A673 (cell line): ENCODE results near the gene CCDC33. TPM values are rescaled to one million over a fixed set of nuclear protein-coding genes. Genes with fewer than 3 reads are reported as not detected.
A peak's percentile ranks its signal among the peaks of the same experiment; 100 is the strongest.

Source experiments
- BruUV-seq: library from RNA; stranded (reverse); fragments of 400-500 nt; replicated peaks from 2 replicates; lab custom pipeline; 2021; lab: Mats Ljungman, UMichigan
- CTCF ChIA-PET: fragments of 300-600 bp; sonication (Branson Sonifier 250); formaldehyde crosslinking; loops from one replicate; lab custom pipeline; 2022; ENCODE audit warnings: antibody characterized with exemption; lab: Charles Lee
- POLR2A ChIA-PET: fragments of 300-600 bp; sonication (Branson Sonifier 250); formaldehyde crosslinking; loops from one replicate; lab custom pipeline; 2022; ENCODE audit warnings: antibody characterized with exemption; ENCODE audit not compliant: low non-redundant PET; lab: Charles Lee
- DNase-seq: peaks from one replicate; pipeline ENCODE4 v3.0.0-alpha.2; 2015; ENCODE audit warnings: low spot score
- H3K27ac ChIP-seq: fragments of 200-600 bp; sonication (generic); 2 replicates; pipeline ENCODE4 v1.5.1; 2016; ENCODE audit warnings: mixed run types, low read depth, mild to moderate bottlenecking, mixed read lengths, antibody characterized with exemption, low read length; ENCODE audit not compliant: poor library complexity, severe bottlenecking
- H3K27me3 ChIP-seq: fragments of 200-600 bp; sonication (generic); replicated peaks from 2 replicates; pipeline ENCODE4 v1.6.1; 2017; ENCODE audit warnings: mixed run types, low read depth, mild to moderate bottlenecking, mixed read lengths, antibody characterized with exemption, low read length; ENCODE audit not compliant: insufficient read depth, poor library complexity
- H3K36me3 ChIP-seq: fragments of 200-600 bp; sonication (generic); 2 replicates; pipeline ENCODE4 v1.6.1; 2016; ENCODE audit warnings: mixed run types, mild to moderate bottlenecking, mixed read lengths, antibody characterized with exemption, low read length; ENCODE audit not compliant: insufficient read depth, poor library complexity, severe bottlenecking
- H3K4me1 ChIP-seq: fragments of 200-600 bp; sonication (generic); 2 replicates; pipeline ENCODE4 v1.6.1; 2017; ENCODE audit warnings: mixed run types, mild to moderate bottlenecking, mixed read lengths, antibody characterized with exemption, low read length; ENCODE audit not compliant: insufficient read depth, poor library complexity, severe bottlenecking
- H3K4me3 ChIP-seq: fragments of 200-600 bp; sonication (generic); 2 replicates; pipeline ENCODE4 v1.5.1; 2016; ENCODE audit warnings: low read depth, mixed run types, mild to moderate bottlenecking, mixed read lengths, low read length; ENCODE audit not compliant: poor library complexity, severe bottlenecking
- H3K9me3 ChIP-seq: fragments of 200-600 bp; sonication (generic); 2 replicates; pipeline ENCODE4 v1.6.1; 2016; ENCODE audit warnings: mixed run types, low read depth, mild to moderate bottlenecking, mixed read lengths, antibody characterized with exemption, low read length; ENCODE audit not compliant: poor library complexity, severe bottlenecking
- EZH2 ChIP-seq: fragments of 200-600 bp; sonication (generic); IDR thresholded peaks from 2 replicates; pipeline ENCODE4 v1.6.1; 2017; ENCODE audit warnings: borderline replicate concordance, low read depth, mild to moderate bottlenecking, mixed read lengths, antibody characterized with exemption, low read length; ENCODE audit not compliant: poor library complexity, severe bottlenecking
- intact Hi-C: fragments of 100-400 bp; cut with micrococcal nuclease; formaldehyde crosslinking; loops from one replicate; pipeline ENCODE4 v1.10.0; 2022; ENCODE audit not compliant: unreplicated experiment
- total RNA-seq: library from RNA; stranded (reverse); gene quantifications from 2 replicates; pipeline ENCODE4 v1.2.3, GENCODE V29; 2021
- TF ChIP-seq, protein P1 (sequence below): fragments of 300-800, 200-600 bp; sonication (generic); conservative IDR thresholded peaks from 2 replicates; pipeline ENCODE4 v1.5.1; 2017; ENCODE audit warnings: low read depth, mild to moderate bottlenecking, antibody characterized with exemption, low read length, moderate library complexity, mixed read lengths

The CCDC33 gene
- total RNA-seq, 1 experiment from 2014 or later, result not detected

DNA sequence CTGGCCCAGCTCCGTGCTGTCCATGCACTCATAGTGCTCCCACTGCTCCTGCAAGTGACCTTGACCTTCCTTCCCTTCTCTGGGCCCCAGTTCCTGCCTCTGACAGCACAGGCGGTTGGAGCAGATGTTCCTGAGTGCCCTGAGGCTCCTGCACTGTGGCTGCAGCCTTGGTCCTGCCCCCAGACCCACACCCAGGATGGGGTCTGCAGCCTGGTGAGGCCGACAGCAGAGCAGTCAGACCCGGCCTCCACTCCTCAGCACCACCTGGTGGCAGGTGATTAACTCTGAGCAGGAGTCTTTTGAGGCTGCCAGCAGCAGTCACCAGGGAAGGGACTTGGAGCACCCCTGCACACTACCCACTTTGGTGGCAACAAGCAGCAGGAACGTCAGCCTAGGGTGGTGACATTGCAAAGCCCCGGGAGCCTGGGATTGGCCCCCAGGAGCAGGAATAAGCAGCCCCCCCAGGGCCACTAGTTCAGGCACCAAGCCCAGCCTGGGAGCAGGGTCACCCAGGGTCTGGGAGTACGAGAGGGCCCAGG lies 66.8 kb downstream of the CCDC33 start:
- BruUV-seq, result no TSS peak
- intact Hi-C loops, result no loop called here
- no peak overlapping the region for H3K27ac ChIP-seq
- no peaks in the 10 kb centered on the region for H3K27me3 ChIP-seq
- TF ChIP-seq EZH2, result no peak
- TF ChIP-seq, protein P1, sequence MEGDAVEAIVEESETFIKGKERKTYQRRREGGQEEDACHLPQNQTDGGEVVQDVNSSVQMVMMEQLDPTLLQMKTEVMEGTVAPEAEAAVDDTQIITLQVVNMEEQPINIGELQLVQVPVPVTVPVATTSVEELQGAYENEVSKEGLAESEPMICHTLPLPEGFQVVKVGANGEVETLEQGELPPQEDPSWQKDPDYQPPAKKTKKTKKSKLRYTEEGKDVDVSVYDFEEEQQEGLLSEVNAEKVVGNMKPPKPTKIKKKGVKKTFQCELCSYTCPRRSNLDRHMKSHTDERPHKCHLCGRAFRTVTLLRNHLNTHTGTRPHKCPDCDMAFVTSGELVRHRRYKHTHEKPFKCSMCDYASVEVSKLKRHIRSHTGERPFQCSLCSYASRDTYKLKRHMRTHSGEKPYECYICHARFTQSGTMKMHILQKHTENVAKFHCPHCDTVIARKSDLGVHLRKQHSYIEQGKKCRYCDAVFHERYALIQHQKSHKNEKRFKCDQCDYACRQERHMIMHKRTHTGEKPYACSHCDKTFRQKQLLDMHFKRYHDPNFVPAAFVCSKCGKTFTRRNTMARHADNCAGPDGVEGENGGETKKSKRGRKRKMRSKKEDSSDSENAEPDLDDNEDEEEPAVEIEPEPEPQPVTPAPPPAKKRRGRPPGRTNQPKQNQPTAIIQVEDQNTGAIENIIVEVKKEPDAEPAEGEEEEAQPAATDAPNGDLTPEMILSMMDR, result peak; percentile 70
- peak; percentile 50 for DNase-seq
- ChIA-PET POLR2A (no interaction called here), CTCF (interaction anchor here (0.7 to 1.8 kb wide), 2 partner anchors 19 to 63 kb away, joined by 3 to 4 read pairs; no protein-coding TSS in a partner anchor)
- H3K4me3 ChIP-seq, result no peak overlapping the region
- H3K9me3 ChIP-seq, result no peaks in the 10 kb centered on the region
- no peaks in the 10 kb centered on the region for H3K36me3 ChIP-seq
- peaks cover 17% of the 10 kb centered on the region for H3K4me1 ChIP-seq

DNA sequence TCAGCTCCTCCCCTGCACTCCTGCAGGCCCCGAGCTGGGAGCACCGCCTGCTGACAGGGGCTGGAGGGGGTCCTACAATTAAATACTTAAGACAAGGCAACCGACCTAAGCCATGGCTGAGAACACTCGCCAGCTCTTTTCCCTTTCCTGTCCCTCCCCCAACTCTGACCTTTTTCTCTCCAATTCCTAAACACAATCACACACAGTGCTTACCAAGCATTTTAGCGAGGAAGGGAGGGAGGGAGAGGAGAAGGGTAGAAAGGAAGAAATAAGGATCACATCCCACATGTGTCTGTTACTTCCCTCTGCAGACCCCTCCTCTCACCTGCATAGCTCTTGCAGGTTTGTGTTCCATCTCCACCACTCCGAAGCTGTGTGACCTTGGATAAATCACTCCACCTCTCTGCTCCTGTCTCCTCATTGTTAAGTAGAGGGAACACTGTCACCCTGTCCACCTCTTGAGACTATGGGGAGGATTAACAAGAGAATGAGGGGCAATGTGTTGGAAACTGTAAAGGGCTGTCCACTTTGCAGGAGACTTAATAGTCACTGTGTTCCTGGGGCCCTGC lies 67.7 kb downstream of the CCDC33 start:
- TF ChIP-seq, protein P1, result no peak
- no peak for TF ChIP-seq EZH2
- no peaks in the 10 kb centered on the region for H3K27me3 ChIP-seq
- peak; percentile 33 for DNase-seq
- H3K9me3 ChIP-seq, result no peaks in the 10 kb centered on the region
- no peak overlapping the region for H3K4me3 ChIP-seq
- no peaks in the 10 kb centered on the region for H3K36me3 ChIP-seq
- peaks cover 23% of the 10 kb centered on the region for H3K4me1 ChIP-seq
- ChIA-PET POLR2A (no interaction called here), CTCF (interaction anchor here (0.7 to 1.8 kb wide), 2 partner anchors 18 to 64 kb away, joined by 3 to 4 read pairs; no protein-coding TSS in a partner anchor)
- BruUV-seq, result no TSS peak
- intact Hi-C loops, result no loop called here
- no peak overlapping the region for H3K27ac ChIP-seq

DNA sequence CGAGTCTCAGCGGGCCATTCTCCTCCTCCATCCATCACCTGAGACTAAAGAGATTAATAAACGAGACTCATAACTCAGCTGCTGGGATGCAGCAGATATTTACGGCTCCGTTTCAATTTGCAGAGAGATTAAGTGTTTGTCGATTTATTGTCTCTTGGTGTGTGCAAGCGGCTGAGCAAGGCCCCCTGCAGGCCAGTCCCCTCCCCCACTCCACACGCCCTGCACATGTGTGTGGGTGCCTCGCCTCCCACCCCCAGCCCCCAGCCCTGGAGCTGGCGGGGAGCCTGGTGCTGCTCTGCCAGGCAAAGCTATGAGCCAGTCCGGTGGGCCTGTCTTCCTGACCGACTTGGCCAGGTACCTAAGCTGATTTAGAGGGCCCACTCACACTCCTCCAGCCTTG lies 68.3 kb downstream of the CCDC33 start:
- POLR2A ChIA-PET, result interaction anchor here (0.5 to 0.7 kb wide), 2 partner anchors 13 to 175 kb away, joined by 3 to 9 read pairs; no protein-coding TSS in a partner anchor

More for the DNA sequence above, 68.3 kb downstream of the CCDC33 start:
- Histone ChIP-seq H3K9me3 (no peaks in the 10 kb centered on the region), H3K27ac (no peak overlapping the region), H3K4me3 (no peak overlapping the region), H3K4me1 (peaks cover 23% of the 10 kb centered on the region), H3K27me3 (no peaks in the 10 kb centered on the region), H3K36me3 (no peaks in the 10 kb centered on the region)
- no peak for DNase-seq
- intact Hi-C loops, result no loop called here
- BruUV-seq, result no TSS peak
- TF ChIP-seq, protein P1, result no peak
- no peak for TF ChIP-seq EZH2
- CTCF ChIA-PET, result interaction anchor here (0.8 to 1.8 kb wide), 3 partner anchors 64 to 179 kb away, joined by 3 to 10 read pairs (median 4); no protein-coding TSS in a partner anchor
